Measurements from ENCODE around the gene RNASE13.

RNASE13 gene

GRCh38 chr14:21077672-21078071 is 43.1 kb upstream of the RNASE13 start:
- DNase-seq (ENCODE audit: low read depth, low spot score): no peak
- TF ChIP-seq CTCF (IDR thresholded peaks at IDR 0.05; ENCODE audit: low read depth, low read length): no peak
- no peak overlapping the region for H3K4me3 ChIP-seq (ENCODE audit: low read depth, low read length)
- in situ Hi-C loops (cut with HindIII; ENCODE audit: low sequenced_read_pairs): no loop called here

GRCh38 chr14:21075719-21076437 is 41.3 kb upstream of the RNASE13 start:
- DNase-seq (ENCODE audit: low read depth, low spot score): no peak
- no peak for TF ChIP-seq CTCF (IDR thresholded peaks at IDR 0.05; ENCODE audit: low read depth, low read length)
- no peak overlapping the region for H3K4me3 ChIP-seq (ENCODE audit: low read depth, low read length)
- in situ Hi-C loops (cut with HindIII; ENCODE audit: low sequenced_read_pairs): no loop called here

GRCh38 chr14:21074398-21075272 is 40.0 kb upstream of the RNASE13 start:
- DNase-seq (ENCODE audit: low read depth, low spot score): no peak
- no peak overlapping the region for H3K4me3 ChIP-seq (ENCODE audit: low read depth, low read length)
- in situ Hi-C loops (cut with HindIII; ENCODE audit: low sequenced_read_pairs): no loop called here
- TF ChIP-seq CTCF (IDR thresholded peaks at IDR 0.05; ENCODE audit: low read depth, low read length): no peak

- H3K4me3 ChIP-seq (ENCODE audit: low read depth, low read length): no peak overlapping the region
- DNase-seq (ENCODE audit: low read depth, low spot score): no peak
- in situ Hi-C loops (cut with HindIII; ENCODE audit: low sequenced_read_pairs): no loop called here
- TF ChIP-seq CTCF (IDR thresholded peaks at IDR 0.05; ENCODE audit: low read depth, low read length): no peak
Measured at GRCh38 chr14:21073921-21074320, 39.3 kb upstream of the RNASE13 start.

- in situ Hi-C loops (cut with HindIII; ENCODE audit: low sequenced_read_pairs): no loop called here
- no peak for DNase-seq (ENCODE audit: low read depth, low spot score)
- H3K4me3 ChIP-seq (ENCODE audit: low read depth, low read length): no peak overlapping the region
- no peak for TF ChIP-seq CTCF (IDR thresholded peaks at IDR 0.05; ENCODE audit: low read depth, low read length)
Measured at GRCh38 chr14:21072781-21073339, 38.3 kb upstream of the RNASE13 start.

- peak; percentile 83 for DNase-seq (ENCODE audit: low read depth, low spot score)
- H3K4me3 ChIP-seq (ENCODE audit: low read depth, low read length): peak overlapping the region; percentile 86
- peak; percentile 11 for TF ChIP-seq CTCF (IDR thresholded peaks at IDR 0.05; ENCODE audit: low read depth, low read length)
- in situ Hi-C loops (cut with HindIII; ENCODE audit: low sequenced_read_pairs): no loop called here
Measured at GRCh38 chr14:21072031-21072473, 37.4 kb upstream of the RNASE13 start.
